Keratinocyte (primary cell): Measurements from ENCODE around the gene SERP2. TPM values are rescaled to one million over a fixed set of nuclear protein-coding genes. Genes with fewer than 3 reads are reported as not detected.

Experiments
- DNase-seq: peaks from one replicate; pipeline ENCODE4 v3.0.0-alpha.2; 2011; ENCODE audit warnings: low read depth, missing footprints, low spot score
- FAIRE-seq: peaks from 2 replicates; lab custom pipeline; 2011; peaks lifted over from hg19 to GRCh38; lab: Jason Lieb, UNC
- H2AFZ ChIP-seq: 2 replicates; pipeline ENCODE4 v1.6.0; 2012; ENCODE audit warnings: low read length, control low read depth, inconsistent platforms; ENCODE audit not compliant: control insufficient read depth
- H3K27ac ChIP-seq: 2 replicates; pipeline ENCODE4 v1.5.1; 2011; ENCODE audit warnings: low read length; ENCODE audit not compliant: control insufficient read depth, insufficient read depth
- H3K27me3 ChIP-seq: 3 replicates; pipeline ENCODE4 v1.6.0; 2011; ENCODE audit warnings: low read length; ENCODE audit not compliant: control insufficient read depth, insufficient read depth; ENCODE audit errors: extremely low read depth
- H3K36me3 ChIP-seq, 2 experiments: 2 replicates in 1 of 2; 3 replicates in 1 of 2; pipeline ENCODE4 v1.5.1; 2011; ENCODE audit warnings: low read length in 2 of 2, mild to moderate bottlenecking in 1 of 2; ENCODE audit not compliant: control insufficient read depth in 2 of 2, insufficient read depth in 2 of 2; ENCODE audit errors: extremely low read depth in 1 of 2
- H3K4me1 ChIP-seq: 3 replicates; pipeline ENCODE4 v1.5.1; 2011; ENCODE audit warnings: low read length; ENCODE audit not compliant: control insufficient read depth, insufficient read depth; ENCODE audit errors: extremely low read depth
- H3K4me2 ChIP-seq: 3 replicates; pipeline ENCODE4 v1.6.0; 2011; ENCODE audit warnings: low read depth, low read length; ENCODE audit not compliant: control insufficient read depth, insufficient read depth; ENCODE audit errors: extremely low read depth
- H3K4me3 ChIP-seq, 3 experiments: fragments of 200-600 bp in 1 of 3; sonication (generic) in 1 of 3; 2 replicates in 2 of 3; 3 replicates in 1 of 3; pipeline ENCODE4 v1.5.1; 2011 to 2016; ENCODE audit warnings: low read length in 3 of 3, mild to moderate bottlenecking in 3 of 3, control low read depth in 2 of 3, inconsistent platforms in 1 of 3, low read depth in 1 of 3, mixed read lengths in 1 of 3, mixed run types in 1 of 3, moderate library complexity in 1 of 3; ENCODE audit not compliant: control insufficient read depth in 2 of 3, insufficient read depth in 2 of 3; ENCODE audit errors: extremely low read depth in 1 of 3
- H3K79me2 ChIP-seq: 2 replicates; pipeline ENCODE4 v1.6.0; 2012; ENCODE audit warnings: low read length; ENCODE audit not compliant: control insufficient read depth, insufficient read depth
- H3K9ac ChIP-seq: 3 replicates; pipeline ENCODE4 v1.6.0; 2011; ENCODE audit warnings: low read length; ENCODE audit not compliant: control insufficient read depth, insufficient read depth; ENCODE audit errors: extremely low read depth
- H3K9me1 ChIP-seq: 3 replicates; pipeline ENCODE4 v1.6.0; 2011; ENCODE audit warnings: low read length; ENCODE audit not compliant: control insufficient read depth, insufficient read depth; ENCODE audit errors: extremely low read depth
- H3K9me3 ChIP-seq: 2 replicates; pipeline ENCODE4 v1.5.1; 2012; ENCODE audit warnings: low read depth, low read length; ENCODE audit not compliant: control insufficient read depth
- H4K20me1 ChIP-seq: 3 replicates; pipeline ENCODE4 v1.6.0; 2011; ENCODE audit warnings: low read length; ENCODE audit not compliant: control insufficient read depth, insufficient read depth; ENCODE audit errors: extremely low read depth
- EZH2 ChIP-seq: IDR thresholded peaks from one replicate; pipeline ENCODE4 v1.6.1; 2012; ENCODE audit warnings: inconsistent platforms, mild to moderate bottlenecking, low read length, moderate library complexity
- dilution Hi-C: fragments of 300-500 bp; cut with MboI; formaldehyde crosslinking; loops from one replicate; pipeline ENCODE4 v1.7.0; 2020; ENCODE audit warnings: low sequenced_read_pairs; ENCODE audit not compliant: extremely low pct_ligation_motif_present
- polyA plus RNA-seq, 5 experiments: library from polyadenylated mRNA; depleted of rRNA in 3 of 5; stranded (reverse) in 3 of 5; stranded (forward) in 1 of 5; unstranded in 1 of 5; fragments of >200 nt; gene quantifications; 1 replicate in 1 of 5; 2 replicates in 3 of 5; 3 replicates in 1 of 5; pipeline versions ENCODE4 v1.2.1 to v1.2.3, GENCODE V29; 2011 to 2012; ENCODE audit warnings: missing spikeins in 2 of 5, low read depth in 1 of 5, low replicate concordance in 1 of 5
- TF ChIP-seq, protein P1 (sequence below), 3 experiments: IDR thresholded peaks in 1 of 3; conservative IDR thresholded peaks in 1 of 3; optimal IDR thresholded peaks in 1 of 3; 2 replicates in 2 of 3; 3 replicates in 1 of 3; pipeline versions ENCODE3 to v1.5.1; 2011; ENCODE audit warnings: low read length in 3 of 3, mild to moderate bottlenecking in 3 of 3, moderate library complexity in 2 of 3, control low read depth in 1 of 3, inconsistent platforms in 1 of 3; ENCODE audit not compliant: insufficient read depth in 2 of 3; ENCODE audit errors: extremely low read depth in 1 of 3

The SERP2 gene
- polyA plus RNA-seq, 1 donor (not counting 4 experiments of a cell fraction or from before 2014, with no cell fraction given): 0.45 TPM

GRCh38 chr13:44400736-44401135 lies 27.1 kb downstream of the SERP2 start:
- dilution Hi-C loops: no loop called here
- H3K4me3 ChIP-seq: no peak overlapping the region
- no peak overlapping the region for H3K9ac ChIP-seq
- H2AFZ ChIP-seq: no peak overlapping the region
- DNase-seq: no peak
- H3K27me3 ChIP-seq: no peaks in the 10 kb centered on the region
- no peaks in the 10 kb centered on the region for H4K20me1 ChIP-seq
- no peaks in the 10 kb centered on the region for H3K79me2 ChIP-seq
- H3K9me1 ChIP-seq: no peaks in the 10 kb centered on the region
- H3K36me3 ChIP-seq: no peaks in the 10 kb centered on the region
- no peaks in the 10 kb centered on the region for H3K9me3 ChIP-seq
- H3K4me1 ChIP-seq: peaks cover 16% of the 10 kb centered on the region
- TF ChIP-seq EZH2: no peak
- TF ChIP-seq, protein P1, sequence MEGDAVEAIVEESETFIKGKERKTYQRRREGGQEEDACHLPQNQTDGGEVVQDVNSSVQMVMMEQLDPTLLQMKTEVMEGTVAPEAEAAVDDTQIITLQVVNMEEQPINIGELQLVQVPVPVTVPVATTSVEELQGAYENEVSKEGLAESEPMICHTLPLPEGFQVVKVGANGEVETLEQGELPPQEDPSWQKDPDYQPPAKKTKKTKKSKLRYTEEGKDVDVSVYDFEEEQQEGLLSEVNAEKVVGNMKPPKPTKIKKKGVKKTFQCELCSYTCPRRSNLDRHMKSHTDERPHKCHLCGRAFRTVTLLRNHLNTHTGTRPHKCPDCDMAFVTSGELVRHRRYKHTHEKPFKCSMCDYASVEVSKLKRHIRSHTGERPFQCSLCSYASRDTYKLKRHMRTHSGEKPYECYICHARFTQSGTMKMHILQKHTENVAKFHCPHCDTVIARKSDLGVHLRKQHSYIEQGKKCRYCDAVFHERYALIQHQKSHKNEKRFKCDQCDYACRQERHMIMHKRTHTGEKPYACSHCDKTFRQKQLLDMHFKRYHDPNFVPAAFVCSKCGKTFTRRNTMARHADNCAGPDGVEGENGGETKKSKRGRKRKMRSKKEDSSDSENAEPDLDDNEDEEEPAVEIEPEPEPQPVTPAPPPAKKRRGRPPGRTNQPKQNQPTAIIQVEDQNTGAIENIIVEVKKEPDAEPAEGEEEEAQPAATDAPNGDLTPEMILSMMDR (optimal IDR thresholded peaks at IDR 0.05 in 1 of 3, IDR thresholded peaks at IDR 0.05 in 1 of 3, conservative IDR thresholded peaks at IDR 0.05 in 1 of 3; ENCODE audit: extremely low read depth in 1 of 3, insufficient read depth in 2 of 3, low read length in 3 of 3): no peak
- H3K4me2 ChIP-seq: no peak overlapping the region
- no peak overlapping the region for H3K27ac ChIP-seq
- FAIRE-seq: no peak

DNA sequence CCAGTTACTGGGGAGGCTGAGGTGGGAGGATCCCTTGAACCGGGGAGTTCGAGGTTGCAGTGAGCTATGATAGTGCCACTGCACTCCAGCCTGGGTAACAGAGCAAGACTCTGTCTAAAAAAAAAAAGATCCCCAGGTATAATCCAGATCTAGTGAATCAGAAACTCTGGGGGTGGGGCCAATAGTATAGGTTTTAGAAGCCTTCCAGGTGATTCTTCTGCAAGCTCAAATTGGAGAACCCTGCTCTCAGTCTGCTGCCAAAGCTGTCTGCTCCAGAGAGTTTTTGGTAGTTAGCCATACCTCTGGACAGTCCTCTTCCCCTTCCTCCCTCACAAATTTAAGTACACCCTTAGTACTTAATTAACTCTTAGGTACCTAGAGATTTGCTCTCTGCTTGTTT lies 28.0 kb downstream of the SERP2 start:
- no peak overlapping the region for H3K27ac ChIP-seq
- H3K27me3 ChIP-seq: no peaks in the 10 kb centered on the region
- H3K4me3 ChIP-seq: no peak overlapping the region
- FAIRE-seq (no peak), DNase-seq (no peak)
- no peaks in the 10 kb centered on the region for H3K9me1 ChIP-seq
- no peak overlapping the region for H3K4me2 ChIP-seq
- no peak overlapping the region for H2AFZ ChIP-seq
- H4K20me1 ChIP-seq: no peaks in the 10 kb centered on the region
- H3K79me2 ChIP-seq: no peaks in the 10 kb centered on the region
- no peaks in the 10 kb centered on the region for H3K9me3 ChIP-seq
- dilution Hi-C loops: no loop called here
- H3K36me3 ChIP-seq: no peaks in the 10 kb centered on the region
- H3K9ac ChIP-seq: no peak overlapping the region
- H3K4me1 ChIP-seq: peaks cover 16% of the 10 kb centered on the region
- TF ChIP-seq EZH2: no peak
- TF ChIP-seq, protein P1 (optimal IDR thresholded peaks at IDR 0.05 in 1 of 3, IDR thresholded peaks at IDR 0.05 in 1 of 3, conservative IDR thresholded peaks at IDR 0.05 in 1 of 3; ENCODE audit: extremely low read depth in 1 of 3, insufficient read depth in 2 of 3, low read length in 3 of 3): no peak
